Stimulated activated CD8-positive, alpha-beta memory T cell treated with anti-CD3 and anti-CD28 coated beads, Interleukin-4, amount 100 ng/mL, for 1 hour (primary cell): ENCODE results near the gene CARTPT.

ENCODE experiments used
- DNase-seq, 2 donors: peaks; one replicate each; pipeline ENCODE4 v3.0.0-alpha.2; 2020; ENCODE audit warnings: low read depth in 2 of 2, low spot score in 1 of 2

CARTPT gene

GRCh38 chr5:71737931-71738539 lies 19.0 kb downstream of the CARTPT start:
- no peak for DNase-seq

GRCh38 chr5:71738662-71739361 lies 19.7 kb downstream of the CARTPT start:
- DNase-seq = no peak

- DNase-seq = no peak
Observed at GRCh38 chr5:71740015-71740753, 21.1 kb downstream of the CARTPT start.

- no peak for DNase-seq
Observed at GRCh38 chr5:71743155-71743554, 24.1 kb downstream of the CARTPT start.

- DNase-seq = no peak
Observed at GRCh38 chr5:71744009-71744790, 25.1 kb downstream of the CARTPT start.

- DNase-seq = no peak
Observed at GRCh38 chr5:71747182-71747581, 28.1 kb downstream of the CARTPT start.

- no peak for DNase-seq
Observed at GRCh38 chr5:71748360-71748759, 29.3 kb downstream of the CARTPT start.

DNA sequence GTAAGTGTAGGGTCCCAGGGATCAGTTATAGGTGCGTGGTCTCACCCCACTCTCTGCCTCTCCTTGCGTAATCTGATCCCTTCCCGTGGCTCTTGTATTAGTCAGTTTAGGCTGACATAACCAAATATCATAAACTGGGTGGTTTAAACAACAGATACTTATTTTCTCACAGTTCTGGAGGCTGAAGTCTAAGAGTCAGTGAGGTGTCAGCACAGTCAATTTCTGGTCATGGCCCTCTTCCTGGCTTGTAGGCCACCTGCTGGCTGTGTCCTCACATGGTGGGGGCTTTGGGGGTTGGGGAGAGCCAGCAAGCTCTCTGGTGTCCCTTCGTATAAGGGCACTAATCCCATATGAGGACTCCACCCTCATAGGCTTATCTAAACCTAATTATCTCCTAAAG lies 32.3 kb downstream of the CARTPT start:
- no peak for DNase-seq

- no peak for DNase-seq
Observed at GRCh38 chr5:71752441-71753190, 33.5 kb downstream of the CARTPT start.

DNA sequence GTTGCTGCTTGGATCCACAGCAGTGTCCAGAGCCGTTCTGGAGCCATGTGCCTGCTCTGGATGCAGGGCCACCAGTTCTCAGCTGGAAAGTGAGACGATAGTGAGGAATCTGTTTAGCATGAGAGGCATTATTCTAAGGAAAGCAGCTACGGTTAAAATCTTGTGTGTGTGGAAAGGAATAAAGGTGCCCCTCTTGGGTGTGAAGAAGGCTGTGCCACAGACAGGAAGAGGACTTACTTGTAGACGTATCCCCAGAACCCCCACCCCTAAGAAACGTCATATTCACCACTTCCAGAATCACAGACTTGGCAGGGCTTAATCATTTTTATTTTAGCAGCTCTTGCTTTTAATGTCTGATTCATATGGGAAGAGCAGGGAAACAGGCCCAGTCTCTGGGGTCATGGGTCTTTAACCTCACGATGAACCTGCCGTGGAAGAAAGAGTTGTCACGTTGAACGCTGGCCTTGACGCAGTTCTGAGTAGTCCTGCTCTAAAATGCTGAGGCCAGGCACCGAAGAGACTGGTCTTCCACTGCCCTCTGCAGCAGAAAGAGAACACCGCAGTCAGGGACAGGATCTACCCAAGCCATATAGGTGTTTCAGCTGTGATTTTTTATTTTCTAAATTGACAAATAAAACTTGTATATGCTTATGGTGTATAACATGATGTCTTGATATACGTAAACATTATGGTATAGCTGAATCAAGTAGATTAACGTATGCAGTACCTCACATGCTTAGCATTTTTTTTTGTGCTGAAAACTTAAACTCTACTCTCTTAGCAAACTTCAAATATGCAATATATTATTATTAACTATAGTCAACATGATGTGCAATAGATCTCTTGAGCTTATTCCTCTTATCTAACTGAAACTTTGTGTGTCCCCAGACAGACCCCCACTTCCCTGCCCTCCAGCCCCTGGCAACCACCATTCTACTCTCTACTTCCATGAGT lies 38.8 kb downstream of the CARTPT start:
- peak; percentile 6 to 15 for DNase-seq

- DNase-seq = no peak
Observed at GRCh38 chr5:71762826-71763225, 43.8 kb downstream of the CARTPT start.

DNA sequence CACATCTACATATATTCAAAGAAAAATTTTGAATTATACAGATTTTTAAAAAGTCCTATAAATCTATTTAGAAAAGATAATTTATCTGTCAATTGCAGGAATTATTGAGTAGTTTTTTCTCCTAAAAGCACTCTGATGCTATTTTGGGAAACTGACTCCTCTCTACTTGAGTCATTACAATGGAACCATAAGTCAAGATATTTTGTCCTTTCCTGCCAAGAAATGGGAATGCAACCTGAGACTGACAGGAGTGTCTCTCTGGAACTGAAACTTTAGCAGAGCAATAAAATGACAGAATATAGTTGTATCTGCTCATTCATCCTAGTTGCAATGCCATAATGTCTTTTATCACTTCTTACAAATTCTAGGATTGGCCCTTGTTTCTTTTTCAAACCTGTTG lies 48.6 kb downstream of the CARTPT start:
- no peak for DNase-seq

DNA sequence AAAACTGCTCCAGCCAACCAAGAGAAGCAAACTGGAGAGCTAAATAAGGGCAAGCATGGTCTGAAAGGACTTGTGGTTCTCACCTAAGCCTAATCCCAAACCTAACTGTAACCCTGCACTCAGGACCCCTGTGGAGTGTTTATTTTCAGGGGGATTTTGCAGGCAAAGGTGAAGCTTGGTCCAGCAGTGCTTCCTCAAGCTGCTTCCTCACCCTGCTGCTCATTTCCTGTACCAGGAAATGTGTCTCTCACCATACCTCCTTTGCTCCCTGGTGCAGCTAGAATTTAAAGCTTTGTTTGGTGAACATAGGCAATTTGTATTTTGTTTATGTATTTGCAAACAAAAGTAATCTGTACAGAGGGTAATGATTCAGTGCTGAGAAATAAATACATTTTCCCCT lies 50.2 kb downstream of the CARTPT start:
- no peak for DNase-seq

DNA sequence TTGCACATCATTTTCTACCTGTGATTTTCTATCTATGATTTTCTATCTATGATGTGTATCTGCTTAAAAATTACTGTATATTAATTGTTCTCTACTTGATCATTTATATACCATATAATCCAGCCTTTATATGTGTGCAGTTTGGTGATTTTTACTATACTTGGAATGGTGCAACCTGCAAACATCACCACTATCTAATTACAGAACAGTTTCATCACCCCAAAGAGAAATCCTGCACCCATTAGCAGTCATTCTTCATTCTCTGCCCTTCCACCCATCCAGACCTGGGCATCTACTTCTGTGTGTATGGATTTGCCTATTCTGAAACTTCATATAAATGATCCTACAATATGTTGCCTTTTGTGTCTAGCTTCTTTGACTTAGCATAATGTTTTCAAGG lies 51.3 kb downstream of the CARTPT start:
- no peak for DNase-seq
